Subcutaneous abdominal adipose tissue (tissue), 5 donors: Measurements from ENCODE around the gene C4B.
A peak's percentile ranks its signal among the peaks of the same experiment; 100 is the strongest.
"Not testable (repeated sequence)": the region's sequence is repeated elsewhere in the genome, so short reads cannot be mapped to it uniquely, and the experiment has no call there.

Source experiments
- H3K27ac ChIP-seq: one replicate; pipeline ENCODE4 v1.7.0; 2013; ENCODE audit warnings: low read depth, mild to moderate bottlenecking, inconsistent platforms, low read length, moderate library complexity
- H3K27me3 ChIP-seq, 5 donors: one replicate each; pipeline ENCODE4 v1.7.0; 2013; ENCODE audit warnings: low read length in 5 of 5, inconsistent platforms in 1 of 5; ENCODE audit not compliant: control insufficient read depth in 5 of 5, insufficient read depth in 4 of 5
- H3K36me3 ChIP-seq, 5 donors: one replicate each; pipeline ENCODE4 v1.7.0; 2013; ENCODE audit warnings: low read length in 5 of 5; ENCODE audit not compliant: control insufficient read depth in 5 of 5, insufficient read depth in 5 of 5
- H3K4me1 ChIP-seq, 5 donors: one replicate each; pipeline ENCODE4 v1.7.0; 2013; ENCODE audit warnings: low read length in 5 of 5, mild to moderate bottlenecking in 3 of 5, moderate library complexity in 1 of 5; ENCODE audit not compliant: control insufficient read depth in 5 of 5, insufficient read depth in 5 of 5
- H3K4me3 ChIP-seq, 5 donors: one replicate each; pipeline ENCODE4 v1.7.0; 2013; ENCODE audit warnings: low read length in 5 of 5, low read depth in 1 of 5
- H3K9ac ChIP-seq, 5 donors: one replicate each; pipeline ENCODE4 v1.7.0; 2013; ENCODE audit warnings: low read length in 5 of 5, mild to moderate bottlenecking in 4 of 5, moderate library complexity in 3 of 5
- H3K9me3 ChIP-seq, 5 donors: one replicate each; pipeline ENCODE4 v1.7.0; 2013; ENCODE audit warnings: low read length in 5 of 5; ENCODE audit not compliant: control insufficient read depth in 5 of 5
- donor health status: healthy.
- donor health status: healthy.
- donor health status: healthy.
- donor health status: healthy.
- donor health status: healthy.

Gene C4B

GRCh38 chr6:31971279-31971992, 43.2 kb upstream of the C4B start:
- H3K4me3 ChIP-seq: peak overlapping the region; percentile 85 to 93 (median 89)
- no peaks in the 10 kb centered on the region for H3K27me3 ChIP-seq
- peaks cover 3 to 35% (median 27%) of the 10 kb centered on the region in 5 donors for H3K4me1 ChIP-seq
- H3K9ac ChIP-seq: peak overlapping the region; percentile 77 to 92 (median 80)
- H3K9me3 ChIP-seq: no peaks in the 10 kb centered on the region
- H3K36me3 ChIP-seq: peaks cover 0 to 44% (median 41%) of the 10 kb centered on the region in 5 donors
- peak overlapping the region; percentile 94 for H3K27ac ChIP-seq

GRCh38 chr6:31971993-31972708, 42.4 kb upstream of the C4B start, which contains the start of gene DXO:
Gene DXO (minus strand): TSS chr6:31972138. CDS start chr6:31971675, 463 bp downstream.
- H3K9ac ChIP-seq: peak within 1 kb of the TSS; percentile 77 to 92 (median 80)
- no peaks in the 10 kb centered on the region for H3K9me3 ChIP-seq
- H3K27ac ChIP-seq: peak within 1 kb of the TSS; percentile 94
- H3K4me3 ChIP-seq: peak within 1 kb of the TSS; percentile 85 to 96 (median 92)
- peaks cover 3 to 35% (median 27%) of the 10 kb centered on the region in 5 donors for H3K4me1 ChIP-seq
- H3K27me3 ChIP-seq: no peaks in the 10 kb centered on the region
- H3K36me3 ChIP-seq: peaks cover 0 to 37% (median 34%) of the 10 kb centered on the region in 5 donors

GRCh38 chr6:31972709-31973350, 41.8 kb upstream of the C4B start:
- Histone ChIP-seq H3K27ac (peak overlapping the region; percentile 94), H3K4me3 (peak overlapping the region; percentile 85 to 96 (median 92)), H3K36me3 (peaks cover 0 to 30% (median 27%) of the 10 kb centered on the region in 5 donors), H3K4me1 (peaks cover 3 to 35% (median 27%) of the 10 kb centered on the region in 5 donors), H3K9ac (peak overlapping the region; percentile 56 to 86 (median 78)), H3K9me3 (no peaks in the 10 kb centered on the region), H3K27me3 (no peaks in the 10 kb centered on the region)

GRCh38 chr6:31976065-31976464, 38.5 kb upstream of the C4B start:
- H3K27ac ChIP-seq, H3K4me3 ChIP-seq, H3K27me3 ChIP-seq, H3K9ac ChIP-seq, H3K9me3 ChIP-seq: not testable (repeated sequence)
- Histone ChIP-seq H3K36me3 (peaks cover 3 to 18% (median 14%) of the 10 kb centered on the region in 5 donors), H3K4me1 (peaks cover 3 to 23% (median 17%) of the 10 kb centered on the region in 5 donors)

- Histone ChIP-seq H3K4me3 (no peak overlapping the region), H3K27me3 (no peaks in the 10 kb centered on the region), H3K4me1 (peaks cover 2 to 6% (median 5%) of the 10 kb centered on the region in 5 donors), H3K27ac (no peak overlapping the region), H3K9ac (no peak overlapping the region), H3K9me3 (no peaks in the 10 kb centered on the region), H3K36me3 (peaks cover 3 to 18% (median 14%) of the 10 kb centered on the region in 5 donors)
Measured at GRCh38 chr6:31977816-31978431, 36.7 kb upstream of the C4B start.

GRCh38 chr6:31978831-31979230, 35.8 kb upstream of the C4B start:
- H3K27ac ChIP-seq: no peak overlapping the region
- no peaks in the 10 kb centered on the region for H3K4me1 ChIP-seq
- H3K9me3 ChIP-seq: no peaks in the 10 kb centered on the region
- no peak overlapping the region for H3K9ac ChIP-seq
- H3K36me3 ChIP-seq: peaks cover 3 to 18% (median 14%) of the 10 kb centered on the region in 5 donors
- H3K4me3 ChIP-seq: no peak overlapping the region
- H3K27me3 ChIP-seq: no peaks in the 10 kb centered on the region

- H3K9ac ChIP-seq: no peak overlapping the region
- H3K4me1 ChIP-seq: no peaks in the 10 kb centered on the region
- H3K9me3 ChIP-seq: no peaks in the 10 kb centered on the region
- no peaks in the 10 kb centered on the region for H3K27me3 ChIP-seq
- H3K36me3 ChIP-seq: peaks cover 3 to 17% (median 14%) of the 10 kb centered on the region in 5 donors
- H3K4me3 ChIP-seq: no peak overlapping the region
- no peak overlapping the region for H3K27ac ChIP-seq
Measured at GRCh38 chr6:31979238-31979898, 35.2 kb upstream of the C4B start.

GRCh38 chr6:31980195-31980876, 34.3 kb upstream of the C4B start:
- peaks cover 3 to 16% (median 14%) of the 10 kb centered on the region in 5 donors for H3K36me3 ChIP-seq
- H3K9me3 ChIP-seq, H3K4me3 ChIP-seq, H3K9ac ChIP-seq, H3K4me1 ChIP-seq, H3K27ac ChIP-seq, H3K27me3 ChIP-seq: not testable (repeated sequence)

- H3K4me1 ChIP-seq, H3K27ac ChIP-seq, H3K9me3 ChIP-seq, H3K9ac ChIP-seq, H3K27me3 ChIP-seq, H3K4me3 ChIP-seq: not testable (repeated sequence)
- H3K36me3 ChIP-seq: peaks cover 3 to 16% (median 14%) of the 10 kb centered on the region in 5 donors
Measured at GRCh38 chr6:31980998-31981397, 33.6 kb upstream of the C4B start.
